ENCODE measurements around the gene SUMO2. TPM values are rescaled to one million over a fixed set of nuclear protein-coding genes. Genes with fewer than 3 reads are reported as not detected.

The SUMO2 gene
- total and polyA plus RNA-seq, 10 of the 15 experiments (the other 5 are each of a cell fraction or from before 2014, with no cell fraction given): 163 to 803 (median 555) TPM

GRCh38 chr17:75205037-75205792 is 22.5 kb upstream of the SUMO2 start, which contains the start of gene NUP85 (continued):
- TF ChIP-seq ZZZ3 (IDR thresholded peaks at IDR 0.05; ENCODE audit: control insufficient read depth, insufficient read length, low read depth) (no peak), ZNF384 (IDR thresholded peaks at IDR 0.05; ENCODE audit: borderline replicate concordance, low read depth, low read length) (no peak), MEF2B (IDR thresholded peaks at IDR 0.05; ENCODE audit: partially characterized antibody, poor library complexity, severe bottlenecking) (no peak), MTA2 (IDR thresholded peaks at IDR 0.05; ENCODE audit: low read depth) (no peak; the same call in 1 of the 2 replicates), POU2F2 (IDR thresholded peaks at IDR 0.05; ENCODE audit: borderline replicate concordance, low read depth, low read length) (peak; percentile 63; the same call in 1 of the 3 replicates), POLR2A (IDR thresholded peaks at IDR 0.05; ENCODE audit: low read depth, low read length) (peak; percentile 93), YY1 (IDR thresholded peaks at IDR 0.05; ENCODE audit: low read depth, low read length) (peak; percentile 73; the same call in 1 of the 2 replicates), ELK1 (IDR thresholded peaks at IDR 0.05; ENCODE audit: low read depth, low read length) (no peak; the same call in 1 of the 2 replicates), POLR2AphosphoS5 (IDR thresholded peaks at IDR 0.05; ENCODE audit: low read length) (peak; percentile 92), FOXK2 (IDR thresholded peaks at IDR 0.05) (peak; percentile 45), RELB (IDR thresholded peaks at IDR 0.05; ENCODE audit: low read depth) (peak; percentile 99), NFYB (IDR thresholded peaks at IDR 0.05; ENCODE audit: insufficient read depth, low read depth, low read length) (no peak), CTCF (IDR thresholded peaks at IDR 0.05 in 2 of 3, conservative IDR thresholded peaks at IDR 0.05 in 1 of 3; ENCODE audit: control insufficient read depth in 2 of 3, extremely low read depth in 1 of 3, insufficient read depth in 1 of 3, low read depth in 3 of 3, low read length in 3 of 3) (no peak), E2F8 (IDR thresholded peaks at IDR 0.05; ENCODE audit: low read depth, partially characterized antibody) (no peak), TBL1XR1 (IDR thresholded peaks at IDR 0.05; ENCODE audit: low read depth, low read length) (no peak), SUPT20H (IDR thresholded peaks at IDR 0.05; ENCODE audit: borderline replicate concordance, control insufficient read depth, low read depth, low read length) (no peak), HCFC1 (IDR thresholded peaks at IDR 0.05; ENCODE audit: low read length) (peak; percentile 64), NR2C1 (IDR thresholded peaks at IDR 0.05) (no peak), SUZ12 (IDR thresholded peaks at IDR 0.05; ENCODE audit: unreplicated experiment) (no peak)
